Aorta (tissue), 5 donors: ENCODE measurements around the gene FTCDNL1. TPM values are rescaled to one million over a fixed set of nuclear protein-coding genes. Genes with fewer than 3 reads are reported as not detected.
A peak's percentile ranks its signal among the peaks of the same experiment; 100 is the strongest.

Experiments
- ATAC-seq: fragments of 200-7000 bp; cut with Tn5 transposase; one replicate; pipeline ENCODE4 v1.9.1; 2022; ENCODE audit warnings: moderate library complexity; ENCODE audit not compliant: low FRiP score
- DNase-seq, 2 donors: peaks; one replicate each; pipeline ENCODE4 v3.0.0-alpha.2; 2020
- H3K27ac ChIP-seq, 2 donors: one replicate each; pipeline ENCODE4 v1.5.1; 2013; ENCODE audit warnings: low read length in 2 of 2, mild to moderate bottlenecking in 2 of 2, moderate library complexity in 2 of 2, control low read depth in 1 of 2, inconsistent platforms in 1 of 2, low read depth in 1 of 2
- H3K27me3 ChIP-seq, 2 donors: one replicate each; pipeline ENCODE4 v1.6.1; 2013; ENCODE audit warnings: control low read depth in 1 of 2, low read length in 1 of 2, mild to moderate bottlenecking in 1 of 2, moderate library complexity in 1 of 2; ENCODE audit not compliant: insufficient read depth in 2 of 2, control insufficient read depth in 1 of 2
- H3K36me3 ChIP-seq, 2 donors: one replicate each; pipeline ENCODE4 v1.6.1; 2013; ENCODE audit warnings: control low read depth in 1 of 2, low read length in 1 of 2, mild to moderate bottlenecking in 1 of 2; ENCODE audit not compliant: insufficient read depth in 2 of 2, control insufficient read depth in 1 of 2
- H3K4me1 ChIP-seq, 2 donors: one replicate each; pipeline ENCODE4 v1.6.1; 2013; ENCODE audit warnings: low read length in 2 of 2, control low read depth in 1 of 2, mild to moderate bottlenecking in 1 of 2, moderate library complexity in 1 of 2; ENCODE audit not compliant: insufficient read depth in 2 of 2, control insufficient read depth in 1 of 2
- H3K4me3 ChIP-seq, 2 donors: one replicate each; pipeline ENCODE4 v1.5.1; 2013; ENCODE audit warnings: low read length in 2 of 2, control low read depth in 1 of 2, mild to moderate bottlenecking in 1 of 2
- H3K9me3 ChIP-seq: one replicate; pipeline ENCODE4 v1.6.1; 2013; ENCODE audit warnings: mild to moderate bottlenecking, low read length; ENCODE audit not compliant: control insufficient read depth
- WGBS, 2 donors: extraction: QIAGEN DNeasy Blood & Tissue Kit; methylation state at CpG; one replicate each; pipeline ENCODE4 v1.1.7; 2013; 5-methylcytosine and 5-hydroxymethylcytosine counted together
- intact Hi-C, 2 donors: fragments of 100-400 bp; cut with DNase I; formaldehyde crosslinking; loops; one replicate each; pipeline versions ENCODE4 v1.14.2 to v1.15.0; 2022
- polyA plus RNA-seq, 2 donors: library from polyadenylated mRNA; stranded (reverse); fragments of 200-250 nt; gene quantifications; one replicate each; pipeline ENCODE4 v1.2.3, GENCODE V29; 2013
- total RNA-seq, 2 donors: library from RNA; stranded (reverse); fragmentation: NEBNext Ultra II Directional; extraction: Animal tissue kit (Norgen Biotek cat#: 25700); gene quantifications; one replicate each; pipeline ENCODE4 v1.2.1, GENCODE V29; 2021
- donor health status: healthy with polysubstance abuse.
- donor health status: Bipolar disorder and iron deficiency.
- donor health status: DM: no; HTN: no; CAD: no.
- donor health status: DM: no; HTN: no; CAD: no.
- donor health status: DM: yes; HTN: yes; CAD: no.

The FTCDNL1 gene
- total and polyA plus RNA-seq, 4 donors, result 1.4 to 1.7 TPM; not detected in 2

DNA sequence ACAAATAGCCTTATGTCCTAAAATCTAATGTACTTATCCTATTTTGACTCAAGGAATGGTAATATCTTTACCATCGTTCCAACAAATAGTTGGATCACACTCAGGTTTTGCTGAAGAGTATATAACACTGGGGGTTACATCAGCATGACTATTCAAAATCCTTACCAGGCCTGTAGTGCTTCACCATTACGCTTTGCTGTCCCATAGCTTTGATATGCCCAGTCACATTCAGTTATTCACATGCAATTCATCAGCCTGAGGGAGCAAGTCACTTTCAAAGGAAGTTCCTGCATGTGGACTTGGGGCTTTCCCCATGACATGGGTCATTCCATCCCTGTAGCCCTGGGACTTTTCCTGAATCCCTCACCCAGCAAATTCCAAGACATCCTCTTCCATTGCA, 39.6 kb downstream of the FTCDNL1 start:
- ATAC-seq, result no peak
- no peak overlapping the region for H3K4me3 ChIP-seq
- 81 to 82% methylated on average over 2 of the region's 2 CpGs for WGBS, 2 donors
- H3K4me1 ChIP-seq, result peaks cover 0 to 2% of the 10 kb centered on the region in 2 donors
- intact Hi-C loops, result no loop called here
- H3K27me3 ChIP-seq, result no peaks in the 10 kb centered on the region
- DNase-seq, result no peak
- no peaks in the 10 kb centered on the region for H3K9me3 ChIP-seq
- H3K36me3 ChIP-seq, result no peaks in the 10 kb centered on the region
- H3K27ac ChIP-seq, result no peak overlapping the region

DNA sequence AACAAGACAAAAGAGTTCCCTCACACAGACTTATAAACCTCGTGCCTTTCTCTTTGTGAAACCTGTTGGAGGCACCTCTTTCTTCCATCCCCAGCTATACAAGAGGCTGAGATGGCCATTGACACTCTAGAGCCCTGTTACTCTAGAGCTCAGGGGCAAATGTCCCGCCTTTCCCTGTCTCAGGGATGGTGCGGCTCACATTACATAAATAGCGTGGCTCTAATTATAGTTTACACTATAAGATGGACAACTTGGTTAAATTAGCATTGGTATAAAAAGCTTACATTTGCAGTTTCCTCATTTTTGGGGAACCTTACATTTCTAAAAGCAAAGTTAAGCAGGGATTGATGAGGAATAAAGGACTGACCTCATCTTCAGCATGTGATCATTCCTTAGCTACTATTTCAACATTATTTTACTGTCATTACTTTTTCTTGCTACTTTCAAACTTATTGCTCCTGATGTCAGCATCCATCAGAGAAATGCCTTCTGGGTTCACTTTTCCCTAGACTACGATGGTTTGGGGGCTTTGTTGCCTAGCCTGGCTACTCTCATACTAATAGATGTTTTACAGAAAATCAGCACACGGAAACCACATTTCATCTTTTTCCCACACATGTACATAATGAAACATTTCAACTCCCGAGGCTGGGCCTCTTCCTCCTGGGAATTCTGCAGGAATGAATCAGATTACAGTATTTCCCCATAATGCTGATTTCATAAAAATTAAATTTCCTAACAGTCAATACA, 40.4 kb downstream of the FTCDNL1 start:
- Histone ChIP-seq H3K4me3 (no peak overlapping the region), H3K27me3 (no peaks in the 10 kb centered on the region), H3K27ac (no peak overlapping the region), H3K4me1 (peaks cover 2% of the 10 kb centered on the region in 2 donors), H3K36me3 (no peaks in the 10 kb centered on the region), H3K9me3 (no peaks in the 10 kb centered on the region)
- no peak for DNase-seq
- 67 to 79% methylated on average over 7 of the region's 7 CpGs for WGBS, 2 donors
- intact Hi-C loops, result no loop called here
- no peak for ATAC-seq

- intact Hi-C loops, result no loop called here
- H3K4me3 ChIP-seq, result no peak overlapping the region
- H3K36me3 ChIP-seq, result no peaks in the 10 kb centered on the region
- H3K4me1 ChIP-seq, result peaks cover 0 to 2% of the 10 kb centered on the region in 2 donors
- no peak for DNase-seq
- no peak for ATAC-seq
- no peak overlapping the region for H3K27ac ChIP-seq
- H3K27me3 ChIP-seq, result no peaks in the 10 kb centered on the region
- no peaks in the 10 kb centered on the region for H3K9me3 ChIP-seq
Observed at GRCh38 chr2:199807966-199808365, 43.0 kb downstream of the FTCDNL1 start.

GRCh38 chr2:199806179-199806578, 44.8 kb downstream of the FTCDNL1 start:
- Histone ChIP-seq H3K4me1 (peaks cover 0 to 2% of the 10 kb centered on the region in 2 donors), H3K9me3 (no peaks in the 10 kb centered on the region), H3K36me3 (no peaks in the 10 kb centered on the region), H3K4me3 (no peak overlapping the region), H3K27me3 (no peaks in the 10 kb centered on the region), H3K27ac (no peak overlapping the region)
- intact Hi-C loops, result no loop called here
- DNase-seq (no peak), ATAC-seq (no peak)
- 12 to 16% methylated on average over 7 of the region's 7 CpGs for WGBS, 2 donors

DNA sequence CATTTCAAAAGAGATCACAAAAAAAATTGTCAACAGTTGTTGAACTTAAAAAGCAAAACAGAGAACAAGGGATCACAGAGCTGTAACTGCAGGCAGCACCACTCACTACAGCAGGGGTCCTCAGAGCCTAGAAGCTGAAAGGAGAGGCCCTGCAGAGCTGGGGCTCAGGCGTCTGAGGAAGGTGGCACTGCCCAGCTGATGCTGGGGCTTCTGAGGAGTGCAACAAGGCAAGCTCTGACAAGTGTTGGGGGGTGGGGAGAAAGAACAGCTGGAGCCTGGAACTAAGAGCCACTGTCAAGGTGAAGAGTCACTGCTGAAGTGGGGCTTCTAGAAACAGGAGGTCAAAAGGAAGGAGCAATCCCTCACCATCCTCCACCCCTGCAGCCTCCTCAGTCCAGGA, 46.2 kb downstream of the FTCDNL1 start:
- DNase-seq, result no peak
- H3K36me3 ChIP-seq, result no peaks in the 10 kb centered on the region
- intact Hi-C loops, result no loop called here
- peaks cover 0 to 2% of the 10 kb centered on the region in 2 donors for H3K4me1 ChIP-seq
- H3K9me3 ChIP-seq, result no peaks in the 10 kb centered on the region
- no peak overlapping the region for H3K27ac ChIP-seq
- H3K27me3 ChIP-seq, result no peaks in the 10 kb centered on the region
- no peak overlapping the region for H3K4me3 ChIP-seq
- ATAC-seq, result no peak
- 53% methylated on average over 1 of the region's 1 CpG for WGBS, 2 donors

- H3K36me3 ChIP-seq, result no peaks in the 10 kb centered on the region
- ATAC-seq, result no peak
Observed at GRCh38 chr2:199798831-199799580, 52.0 kb downstream of the FTCDNL1 start.

GRCh38 chr2:199797431-199798403, 53.3 kb downstream of the FTCDNL1 start:
- no peaks in the 10 kb centered on the region for H3K9me3 ChIP-seq
- ATAC-seq (no peak), DNase-seq (no peak)
- H3K4me3 ChIP-seq, result no peak overlapping the region
- H3K27ac ChIP-seq, result no peak overlapping the region
- no peaks in the 10 kb centered on the region for H3K27me3 ChIP-seq
- peaks cover 2 to 4% of the 10 kb centered on the region in 2 donors for H3K4me1 ChIP-seq
- WGBS, 2 donors, result 71 to 86% methylated on average over 4 of the region's 4 CpGs
- H3K36me3 ChIP-seq, result no peaks in the 10 kb centered on the region
- intact Hi-C loops, result no loop called here

More at GRCh38 chr2:199798831-199799580, 52.0 kb downstream of the FTCDNL1 start:
- Histone ChIP-seq H3K4me3 (no peak overlapping the region), H3K27me3 (no peaks in the 10 kb centered on the region), H3K9me3 (no peaks in the 10 kb centered on the region), H3K4me1 (peaks cover 2 to 4% of the 10 kb centered on the region in 2 donors), H3K27ac (no peak overlapping the region)
- peak in 1 of 2 donors; percentile 57 for DNase-seq
- intact Hi-C loops, result no loop called here
- WGBS, 2 donors, result 12 to 16% methylated on average over 10 of the region's 10 CpGs

- intact Hi-C loops, result no loop called here
- Histone ChIP-seq H3K4me1 (no peaks in the 10 kb centered on the region), H3K27me3 (peaks cover 0 to 2% of the 10 kb centered on the region in 2 donors), H3K4me3 (no peak overlapping the region), H3K9me3 (no peaks in the 10 kb centered on the region), H3K27ac (no peak overlapping the region), H3K36me3 (no peaks in the 10 kb centered on the region)
- ATAC-seq, result no peak
- WGBS, 2 donors, result 67 to 74% methylated on average over 4 of the region's 4 CpGs
- DNase-seq, result no peak
Observed at GRCh38 chr2:199792381-199792780, 58.6 kb downstream of the FTCDNL1 start.
